ENCODE measurements around the gene TBRG4. TPM values are rescaled to one million over a fixed set of nuclear protein-coding genes. Genes with fewer than 3 reads are reported as not detected.
A peak's percentile ranks its signal among the peaks of the same experiment; 100 is the strongest.
"Not testable (repeated sequence)": the region's sequence is repeated elsewhere in the genome, so short reads cannot be mapped to it uniquely, and the experiment has no call there.

TBRG4 gene
- total and polyA plus RNA-seq, 3 experiments from 2014 or later: 58.9 to 203 (median 198) TPM

- Mint-ChIP-seq H3K36me3 (peaks cover 0 to 4% (median 0%) of the 10 kb centered on the region in 3 donors), H3K4me1 (peaks cover 2 to 6% (median 6%) of the 10 kb centered on the region in 3 donors), H3K27me3 (peaks cover 26 to 38% of the 10 kb centered on the region in 2 donors), H3K4me3 (peak overlapping the region in 3 of 7 donors; percentile 2 to 52 (median 3)), H3K27ac (no peak overlapping the region), H3K9me3 (no peaks in the 10 kb centered on the region)
- peaks cover 11% of the 10 kb centered on the region for H3K27me3 ChIP-seq (ENCODE audit: insufficient read depth, low read length, poor library complexity, severe bottlenecking)
- DNase-seq: peak in 1 of 5 donors; percentile 22
- no peaks in the 10 kb centered on the region for H3K4me1 ChIP-seq (ENCODE audit: insufficient read depth, low read length)
- no peak overlapping the region for H3K4me3 ChIP-seq (ENCODE audit: low read length)
- ChIA-PET CTCF (interaction anchor here (1.1 to 1.3 kb wide), 2 partner anchors 103 to 697 kb away, joined by 3 to 6 read pairs; no protein-coding TSS in a partner anchor), POLR2A (no interaction called here)
- H3K36me3 ChIP-seq (ENCODE audit: insufficient read depth, low read length): no peaks in the 10 kb centered on the region
- H3K27ac ChIP-seq (ENCODE audit: low read depth, low read length): no peak overlapping the region
- H3K9me3 ChIP-seq (ENCODE audit: low read length): no peaks in the 10 kb centered on the region
Measured at GRCh38 chr7:45156516-45157272, 45.2 kb upstream of the TBRG4 start.

DNA sequence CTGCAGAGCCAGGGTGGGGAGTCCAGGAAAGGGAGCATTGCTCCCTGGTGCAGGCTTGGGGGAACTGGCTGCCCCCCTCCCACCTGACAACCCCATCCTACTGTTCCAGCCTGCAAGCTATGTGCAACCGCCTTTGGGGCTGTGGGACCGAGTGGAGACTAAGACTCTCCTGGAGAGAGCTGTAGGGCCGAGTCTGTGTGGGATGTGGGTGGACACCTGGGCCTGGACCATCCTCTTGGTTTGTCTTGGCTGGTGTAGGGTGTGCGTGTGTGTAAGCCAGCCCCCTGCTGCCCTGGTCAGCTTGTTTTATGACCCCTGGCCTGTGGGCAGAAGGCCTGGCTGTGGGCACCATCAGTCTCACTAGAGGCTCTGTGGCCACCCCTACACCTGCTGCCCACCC is 44.4 kb upstream of the TBRG4 start:
- ChIA-PET POLR2A (no interaction called here), CTCF (interaction anchor here (0.6 to 1.3 kb wide), 2 partner anchors 33 to 698 kb away, joined by 3 read pairs; no protein-coding TSS in a partner anchor)
- H3K27ac ChIP-seq (ENCODE audit: low read depth, low read length): no peak overlapping the region
- H3K4me1 ChIP-seq (ENCODE audit: insufficient read depth, low read length): no peaks in the 10 kb centered on the region
- no peak overlapping the region for H3K4me3 ChIP-seq (ENCODE audit: low read length)
- Mint-ChIP-seq H3K27ac (no peak overlapping the region), H3K36me3 (peaks cover 0 to 4% (median 0%) of the 10 kb centered on the region in 3 donors), H3K4me3 (no peak overlapping the region), H3K27me3 (peaks cover 28 to 37% of the 10 kb centered on the region in 2 donors), H3K4me1 (peaks cover 2 to 6% (median 6%) of the 10 kb centered on the region in 3 donors), H3K9me3 (no peaks in the 10 kb centered on the region)
- no peaks in the 10 kb centered on the region for H3K36me3 ChIP-seq (ENCODE audit: insufficient read depth, low read length)
- peaks cover 11% of the 10 kb centered on the region for H3K27me3 ChIP-seq (ENCODE audit: insufficient read depth, low read length, poor library complexity, severe bottlenecking)
- DNase-seq: peak in 1 of 5 donors; percentile 39
- H3K9me3 ChIP-seq (ENCODE audit: low read length): no peaks in the 10 kb centered on the region

- Histone ChIP-seq H3K36me3 (ENCODE audit: insufficient read depth, low read length) (no peaks in the 10 kb centered on the region), H3K27me3 (ENCODE audit: insufficient read depth, low read length, poor library complexity, severe bottlenecking) (peaks cover 11% of the 10 kb centered on the region), H3K4me3 (ENCODE audit: low read length) (no peak overlapping the region), H3K9me3 (ENCODE audit: low read length) (no peaks in the 10 kb centered on the region), H3K27ac (ENCODE audit: low read depth, low read length) (no peak overlapping the region), H3K4me1 (ENCODE audit: insufficient read depth, low read length) (no peaks in the 10 kb centered on the region)
- Mint-ChIP-seq H3K27ac (no peak overlapping the region), H3K4me1 (peaks cover 2 to 6% (median 6%) of the 10 kb centered on the region in 3 donors), H3K4me3 (no peak overlapping the region), H3K36me3 (peaks cover 0 to 4% (median 0%) of the 10 kb centered on the region in 3 donors), H3K9me3 (no peaks in the 10 kb centered on the region), H3K27me3 (peaks cover 30 to 40% of the 10 kb centered on the region in 2 donors)
- no peak for DNase-seq
- CTCF ChIA-PET: interaction anchor here (0.6 to 1.3 kb wide), 2 partner anchors 32 to 698 kb away, joined by 3 read pairs; no protein-coding TSS in a partner anchor
- POLR2A ChIA-PET: no interaction called here
Measured at GRCh38 chr7:45155357-45155900, 43.9 kb upstream of the TBRG4 start.

GRCh38 chr7:45153861-45154260 is 42.4 kb upstream of the TBRG4 start:
- H3K4me3 ChIP-seq (ENCODE audit: low read length); H3K4me1 ChIP-seq (ENCODE audit: insufficient read depth, low read length); H3K36me3 Mint-ChIP-seq; H3K36me3 ChIP-seq (ENCODE audit: insufficient read depth, low read length); POLR2A ChIA-PET; H3K9me3 Mint-ChIP-seq; DNase-seq; H3K4me1 Mint-ChIP-seq; H3K9me3 ChIP-seq (ENCODE audit: low read length); H3K27ac ChIP-seq (ENCODE audit: low read depth, low read length); H3K4me3 Mint-ChIP-seq; H3K27ac Mint-ChIP-seq; H3K27me3 ChIP-seq (ENCODE audit: insufficient read depth, low read length, poor library complexity, severe bottlenecking): not testable (repeated sequence)
- CTCF ChIA-PET: interaction anchor here (0.7 to 2.7 kb wide), 6 partner anchors 20 to 889 kb away, joined by 3 to 16 read pairs (median 3); no protein-coding TSS in a partner anchor
- peaks cover 29 to 39% of the 10 kb centered on the region in 2 donors for H3K27me3 Mint-ChIP-seq

- no peak overlapping the region for H3K27ac ChIP-seq (ENCODE audit: low read depth, low read length)
- H3K4me3 ChIP-seq (ENCODE audit: low read length): no peak overlapping the region
- peaks cover 24 to 37% of the 10 kb centered on the region in 2 donors for H3K27me3 Mint-ChIP-seq
- no peaks in the 10 kb centered on the region for H3K4me1 ChIP-seq (ENCODE audit: insufficient read depth, low read length)
- ChIA-PET POLR2A (no interaction called here), CTCF (interaction anchor here (1.1 to 2.7 kb wide), 3 partner anchors 20 to 701 kb away, joined by 3 to 16 read pairs (median 4); no protein-coding TSS in a partner anchor)
- peak in 1 of 5 donors; percentile 18 for DNase-seq
- H3K4me3 Mint-ChIP-seq: no peak overlapping the region
- peaks cover 0 to 4% (median 0%) of the 10 kb centered on the region in 3 donors for H3K36me3 Mint-ChIP-seq
- no peaks in the 10 kb centered on the region for H3K9me3 ChIP-seq (ENCODE audit: low read length)
- H3K36me3 ChIP-seq (ENCODE audit: insufficient read depth, low read length): no peaks in the 10 kb centered on the region
- peaks cover 1 to 6% (median 6%) of the 10 kb centered on the region in 3 donors for H3K4me1 Mint-ChIP-seq
- peaks cover under 1% of the 10 kb centered on the region for H3K27me3 ChIP-seq (ENCODE audit: insufficient read depth, low read length, poor library complexity, severe bottlenecking)
- H3K9me3 Mint-ChIP-seq: no peaks in the 10 kb centered on the region
- H3K27ac Mint-ChIP-seq: peak overlapping the region in 1 of 8 donors; percentile 0
Measured at GRCh38 chr7:45153233-45153632, 41.7 kb upstream of the TBRG4 start.

DNA sequence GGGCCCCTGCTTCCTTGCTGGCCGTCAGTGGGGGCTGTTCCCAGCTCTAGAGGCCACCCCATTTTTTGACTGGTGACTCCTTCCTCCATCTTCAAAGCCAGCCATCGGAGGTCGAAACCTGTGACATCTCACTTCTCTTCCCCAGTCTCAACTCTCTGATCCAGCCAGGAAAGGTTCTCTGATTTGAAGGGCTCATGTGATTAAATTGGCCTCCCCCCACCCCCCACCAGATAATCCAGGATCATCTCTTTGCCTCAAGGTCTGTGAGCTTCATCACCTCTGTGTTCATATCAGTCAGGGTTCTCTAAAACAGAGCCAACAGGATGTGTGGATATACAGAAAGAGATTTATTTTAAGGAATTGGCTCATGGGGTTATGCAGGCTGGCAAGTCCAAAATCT is 40.5 kb upstream of the TBRG4 start:
- no peak overlapping the region for H3K4me3 ChIP-seq (ENCODE audit: low read length)
- H3K4me1 Mint-ChIP-seq: peaks cover 1 to 3% (median 2%) of the 10 kb centered on the region in 3 donors
- CTCF ChIA-PET: interaction anchor here (0.8 kb wide), 1 partner anchor 702 kb away, joined by 3 read pairs; no protein-coding TSS in a partner anchor
- H3K27me3 Mint-ChIP-seq: peaks cover 21 to 36% of the 10 kb centered on the region in 2 donors
- H3K27ac ChIP-seq (ENCODE audit: low read depth, low read length): no peak overlapping the region
- peaks cover 0 to 3% (median 2%) of the 10 kb centered on the region in 3 donors for H3K36me3 Mint-ChIP-seq
- peak overlapping the region in 1 of 8 donors; percentile 72 for H3K27ac Mint-ChIP-seq
- no peak overlapping the region for H3K4me3 Mint-ChIP-seq
- H3K4me1 ChIP-seq (ENCODE audit: insufficient read depth, low read length): no peaks in the 10 kb centered on the region
- POLR2A ChIA-PET: no interaction called here
- no peaks in the 10 kb centered on the region for H3K27me3 ChIP-seq (ENCODE audit: insufficient read depth, low read length, poor library complexity, severe bottlenecking)
- no peaks in the 10 kb centered on the region for H3K9me3 ChIP-seq (ENCODE audit: low read length)
- DNase-seq: peak in 1 of 5 donors; percentile 11
- no peaks in the 10 kb centered on the region for H3K36me3 ChIP-seq (ENCODE audit: insufficient read depth, low read length)
- H3K9me3 Mint-ChIP-seq: no peaks in the 10 kb centered on the region

GRCh38 chr7:45151131-45151684 is 39.7 kb upstream of the TBRG4 start:
- ChIA-PET POLR2A (no interaction called here), CTCF (no interaction called here)
- no peak overlapping the region for H3K27ac ChIP-seq (ENCODE audit: low read depth, low read length)

More at GRCh38 chr7:45151131-45151684, 39.7 kb upstream of the TBRG4 start:
- Mint-ChIP-seq H3K27ac (no peak overlapping the region), H3K4me3 (no peak overlapping the region), H3K36me3 (peaks cover 0 to 2% (median 0%) of the 10 kb centered on the region in 3 donors), H3K9me3 (no peaks in the 10 kb centered on the region), H3K4me1 (peaks cover 0 to 1% (median 0%) of the 10 kb centered on the region in 3 donors), H3K27me3 (peaks cover 16 to 33% of the 10 kb centered on the region in 2 donors)
- peak in 1 of 5 donors; percentile 10 for DNase-seq
- Histone ChIP-seq H3K36me3 (ENCODE audit: insufficient read depth, low read length) (no peaks in the 10 kb centered on the region), H3K9me3 (ENCODE audit: low read length) (no peaks in the 10 kb centered on the region), H3K27me3 (ENCODE audit: insufficient read depth, low read length, poor library complexity, severe bottlenecking) (no peaks in the 10 kb centered on the region), H3K4me3 (ENCODE audit: low read length) (no peak overlapping the region), H3K4me1 (ENCODE audit: insufficient read depth, low read length) (no peaks in the 10 kb centered on the region)
